SH-SY5Y (cell line): ENCODE measurements around the gene SLAMF7.

Experiments
- GATA2 ChIP-seq: IDR thresholded peaks from 2 replicates; pipeline ENCODE4 v1.6.1; 2011; ENCODE audit warnings: mild to moderate bottlenecking, low read depth, low read length
- GATA3 ChIP-seq: IDR thresholded peaks from 2 replicates; pipeline ENCODE4 v1.6.1; 2011; ENCODE audit warnings: low read depth, mild to moderate bottlenecking, low read length, moderate library complexity

- no peak for TF ChIP-seq GATA3
- no peak for TF ChIP-seq GATA2
Observed at GRCh38 chr1:160745551-160745950, 6.5 kb downstream of the SLAMF7 start.
